GM12878 (cell line): Measurements from ENCODE around the gene NTMT2. TPM values are rescaled to one million over a fixed set of nuclear protein-coding genes. Genes with fewer than 3 reads are reported as not detected.

Experiments used
- ATAC-seq: fragments of 200-7000 bp; cut with Tn5 transposase; 3 replicates; pipeline ENCODE4 v1.9.1; 2020; ENCODE audit warnings: mild to moderate bottlenecking, moderate library complexity
- Bru-seq: library from RNA; stranded (reverse); fragments of 400-500 nt; gene quantifications from one replicate; lab custom pipeline; 2021; lab: Mats Ljungman, UMichigan
- BruChase-seq, 2 experiments: library from RNA; stranded (reverse); fragments of 400-500 nt; gene quantifications; one replicate each; lab custom pipeline; 2021; lab: Mats Ljungman, UMichigan
- BruUV-seq: library from RNA; stranded (reverse); fragments of 400-500 nt; replicated peaks from 2 replicates; lab custom pipeline; 2021; lab: Mats Ljungman, UMichigan
- CTCF ChIA-PET: fragments of 300-600 bp; sonication (Branson Sonifier 250); formaldehyde crosslinking; extraction: SDS; loops from one replicate; lab custom pipeline; 2021; ENCODE audit warnings: inconsistent platforms; lab: Yijun Ruan, JAX
- POLR2A ChIA-PET: fragments of 350-600 bp; formaldehyde crosslinking; extraction: SDS; loops from one replicate; lab custom pipeline; 2021; ENCODE audit warnings: inconsistent platforms; lab: Charles Lee
- RAD21 ChIA-PET: fragments of 300-600 bp; sonication (Branson Sonifier 250); formaldehyde crosslinking; loops from one replicate; lab custom pipeline; 2023; ENCODE audit warnings: antibody characterized with exemption; ENCODE audit not compliant: unreplicated experiment; lab: Charles Lee
- SMC1A ChIA-PET: fragments of 300-600 bp; sonication (Branson Sonifier 250); formaldehyde crosslinking; loops from one replicate; lab custom pipeline; 2023; ENCODE audit not compliant: unreplicated experiment, uncharacterized antibody; lab: Charles Lee
- DNase-seq: peaks from one replicate; pipeline ENCODE4 v3.0.0-alpha.2; 2011; ENCODE audit warnings: low read depth, low spot score
- FAIRE-seq: peaks from 3 replicates; lab custom pipeline; 2011; peaks lifted over from hg19 to GRCh38; lab: Jason Lieb, UNC
- H2AFZ ChIP-seq: 2 replicates; pipeline ENCODE4 v1.6.0; 2011; ENCODE audit warnings: low read depth, low read length, control low read depth; ENCODE audit not compliant: control insufficient read depth
- H3K27ac ChIP-seq: 2 replicates; pipeline ENCODE4 v1.5.1; 2011; ENCODE audit warnings: control low read depth; ENCODE audit not compliant: control insufficient read depth, insufficient read depth
- H3K27me3 ChIP-seq, 2 experiments: replicated peaks in 1 of 2; 2 replicates each; pipeline versions ENCODE4 v1.6.0 to v1.6.1; 2011; ENCODE audit warnings: low read length in 1 of 2; ENCODE audit not compliant: control insufficient read depth in 2 of 2, insufficient read depth in 2 of 2
- H3K36me3 ChIP-seq, 2 experiments: 2 replicates each; pipeline ENCODE4 v1.5.1; 2011; ENCODE audit warnings: low read length in 1 of 2; ENCODE audit not compliant: control insufficient read depth in 2 of 2, insufficient read depth in 2 of 2
- H3K4me1 ChIP-seq: 2 replicates; pipeline ENCODE4 v1.6.1; 2011; ENCODE audit warnings: mild to moderate bottlenecking, low read length, moderate library complexity, mixed read lengths; ENCODE audit not compliant: control insufficient read depth, insufficient read depth
- H3K4me2 ChIP-seq: 2 replicates; pipeline ENCODE4 v1.6.0; 2011; ENCODE audit warnings: control low read depth; ENCODE audit not compliant: control insufficient read depth, insufficient read depth
- H3K4me3 ChIP-seq: fragments of 200-600 bp; sonication (generic); 2 replicates; pipeline ENCODE4 v1.5.1; 2016
- H3K79me2 ChIP-seq: 2 replicates; pipeline ENCODE4 v1.6.0; 2011; ENCODE audit warnings: low read length; ENCODE audit not compliant: control insufficient read depth, insufficient read depth
- H3K9ac ChIP-seq: 2 replicates; pipeline ENCODE4 v1.8.0; 2011; ENCODE audit warnings: low read length, control low read depth, mixed read lengths; ENCODE audit not compliant: control insufficient read depth, insufficient read depth
- H3K9me3 ChIP-seq: replicated peaks from 3 replicates; pipeline ENCODE4 v1.5.1; 2011; ENCODE audit warnings: mild to moderate bottlenecking, low read length; ENCODE audit not compliant: control insufficient read depth, insufficient read depth
- H4K20me1 ChIP-seq: 2 replicates; pipeline ENCODE4 v1.6.0; 2011; ENCODE audit not compliant: control insufficient read depth, insufficient read depth
- CBX3 ChIP-seq: fragments of 200-600 bp; sonication (generic); IDR thresholded peaks from 2 replicates; pipeline ENCODE4 v1.6.1; 2016; ENCODE audit warnings: low read depth, borderline replicate concordance
- CREB1 ChIP-seq: IDR thresholded peaks from 2 replicates; pipeline ENCODE4 v1.6.1; 2012; ENCODE audit warnings: low read depth, mild to moderate bottlenecking, inconsistent platforms
- GABPA ChIP-seq: IDR thresholded peaks from 2 replicates; pipeline ENCODE4 v1.6.1; 2014; ENCODE audit warnings: antibody characterized with exemption, low read depth, mild to moderate bottlenecking, inconsistent platforms
- HDAC2 ChIP-seq: fragments of 200-600 bp; sonication (generic); IDR thresholded peaks from 2 replicates; pipeline ENCODE4 v1.6.1; 2017
- JUNB ChIP-seq: IDR thresholded peaks from 2 replicates; pipeline ENCODE4 v1.6.1; 2016; ENCODE audit warnings: antibody characterized with exemption, mild to moderate bottlenecking
- KLF5 ChIP-seq: fragments of 450-650 bp; IDR thresholded peaks from 2 replicates; pipeline ENCODE4 v1.6.1; 2014; ENCODE audit warnings: mild to moderate bottlenecking; ENCODE audit not compliant: partially characterized antibody
- WGBS: methylation state at CpG from one replicate; pipeline ENCODE4 v1.1.6; 2016; ENCODE audit warnings: low lambda C conversion rate; ENCODE audit not compliant: insufficient replicate concordance, insufficient coverage; ENCODE audit errors: missing lambda C conversion rate; 5-methylcytosine and 5-hydroxymethylcytosine counted together
- in situ Hi-C: fragments of 300-500 bp; cut with MboI; formaldehyde crosslinking; loops from 9 replicates; pipeline ENCODE4 v1.14.3; 2018; ENCODE audit warnings: mixed read lengths
- intact Hi-C: fragments of 100-400 bp; cut with micrococcal nuclease; formaldehyde crosslinking; loops from one replicate; pipeline ENCODE4 v1.14.2; 2022; ENCODE audit not compliant: unreplicated experiment
- long read RNA-seq, 2 experiments: library from polyadenylated mRNA; unstranded; transcript quantifications; one replicate each; pipeline ENCODE4 v2.0.0, GENCODE V29; 2019 to 2020
- polyA minus RNA-seq, 3 experiments: library from RNA; depleted of rRNA, polyadenylated mRNA; stranded (reverse); fragments of >200 nt; gene quantifications; 2 replicates each; pipeline ENCODE4 v1.2.3, GENCODE V29; 2011
- polyA plus RNA-seq, 11 experiments: library from polyadenylated mRNA; depleted of rRNA in 4 of 11; unstranded in 6 of 11; stranded (reverse) in 5 of 11; fragments of >200 nt; fragmentation: Nextera tagmentation in 4 of 11; fragmentation: Illumina TruSeq in 1 of 11; extraction: Ambion mirVana in 4 of 11; extraction: Trizol in 1 of 11; gene quantifications; 1 replicate in 1 of 11; 2 replicates in 10 of 11; pipeline versions ENCODE4 v1.2.1 to v1.2.3, GENCODE V29; 2011 to 2016; ENCODE audit warnings: inconsistent platforms in 2 of 11, missing spikeins in 2 of 11, low read depth in 1 of 11
- total RNA-seq, 4 experiments: library from RNA; depleted of rRNA in 3 of 4; stranded (reverse); fragments of >200 nt in 3 of 4; fragmentation: Illumina TruSeq in 1 of 4; extraction: Trizol in 1 of 4; gene quantifications; 2 replicates each; pipeline versions ENCODE4 v1.2.1 to v1.2.3, GENCODE V29; 2013 to 2021
- TF ChIP-seq, protein P1 (sequence below): fragments of 450-650 bp; IDR thresholded peaks from 2 replicates; pipeline ENCODE4 v1.6.1; 2016; ENCODE audit warnings: mild to moderate bottlenecking
- TF ChIP-seq, protein P2 (sequence below): fragments of 450-650 bp; formaldehyde crosslinking; IDR thresholded peaks from 2 replicates; pipeline ENCODE4 v1.5.0; 2022; ENCODE audit warnings: mild to moderate bottlenecking, missing genetic modification characterization
- TF ChIP-seq, protein P3 (sequence below): fragments of 450-650 bp; IDR thresholded peaks from 2 replicates; pipeline ENCODE4 v1.6.1; 2017; ENCODE audit warnings: mild to moderate bottlenecking

The NTMT2 gene
- not detected in 2 replicates for total RNA-seq (2013; cell fraction: nucleolus; rRNA removed)
- total RNA-seq (2014; rRNA removed) (not detected in 2 replicates), total RNA-seq (2014; rRNA removed; fragmentation: Illumina TruSeq; extraction: Trizol) (not detected in 2 replicates), total RNA-seq (2021) (not detected in 2 replicates), polyA plus RNA-seq (2011; rRNA removed) (not detected in 2 replicates), polyA plus RNA-seq (2014; fragmentation: Illumina TruSeq; extraction: Trizol) (not detected in 2 replicates), polyA plus RNA-seq (2014; fragmentation: Nextera tagmentation; extraction: Ambion mirVana) (not detected), polyA plus RNA-seq (2014; rRNA removed) (not detected in 2 replicates), polyA plus RNA-seq (2016; fragmentation: Nextera tagmentation; extraction: Ambion mirVana) (not detected), polyA minus RNA-seq (2011; rRNA and poly(A)+ RNA removed) (not detected in 2 replicates), Bru-seq, nascent RNA (percentile 9 among the genes with signal in this experiment), BruChase-seq, experiment 1, labeled RNA remaining after a 6-hour chase (percentile 5 among the genes with signal in this experiment), BruChase-seq, experiment 2, labeled RNA remaining after a 2-hour chase (percentile 10 among the genes with signal in this experiment)
- polyA plus RNA-seq (2011; ENCODE audit: low read depth) = not detected
- polyA plus RNA-seq (2011; cell fraction: cytosol; rRNA removed) = not detected in 2 replicates
- not detected in 2 replicates for polyA plus RNA-seq (2011; cell fraction: nucleus; rRNA removed)
- not detected in 2 replicates for polyA plus RNA-seq (2012)
- polyA minus RNA-seq (2011; cell fraction: cytosol; rRNA and poly(A)+ RNA removed) = not detected in 2 replicates
- not detected in 2 replicates for polyA minus RNA-seq (2011; cell fraction: nucleus; rRNA and poly(A)+ RNA removed)
- long read RNA-seq, experiment 1 = 0 reads
- long read RNA-seq, experiment 2 = 0 reads

GRCh38 chr1:170145770-170146676 lies at the start of gene NTMT2:
Gene NTMT2, plus strand, starts transcription at chr1:170145959. Its CDS starts 149 bp downstream, at chr1:170146108.
- DNase-seq (no peak), ATAC-seq (peak; percentile 65), FAIRE-seq (no peak)
- intact Hi-C loops (no loop called here), in situ Hi-C loops (no loop called here)
- Histone ChIP-seq H4K20me1 (no peaks in the 10 kb centered on the region), H2AFZ (no peak within 1 kb of the TSS), H3K36me3 (no peaks in the 10 kb centered on the region), H3K9ac (no peak within 1 kb of the TSS), H3K4me3 (no peak within 1 kb of the TSS), H3K79me2 (no peaks in the 10 kb centered on the region), H3K4me1 (no peaks in the 10 kb centered on the region), H3K27me3 (no peaks in the 10 kb centered on the region), H3K27ac (no peak within 1 kb of the TSS), H3K9me3 (no peaks in the 10 kb centered on the region), H3K4me2 (no peak within 1 kb of the TSS)
- ChIA-PET CTCF (no interaction called here), SMC1A (interaction anchor here (1.0 to 2.6 kb wide), 8 partner anchors 11 to 75 kb away, joined by 3 to 9 read pairs (median 4); no protein-coding TSS in a partner anchor), RAD21 (interaction anchor here (1.0 to 2.6 kb wide), 4 partner anchors 9 to 72 kb away, joined by 3 to 10 read pairs (median 3); partner anchors contain the start of gene KIFAP3), POLR2A (interaction anchor here (1.1 to 1.6 kb wide), 3 partner anchors 19 to 75 kb away, joined by 3 to 5 read pairs (median 4); no protein-coding TSS in a partner anchor)
- BruUV-seq = no TSS peak
- 44% methylated on average over 8 of the region's 8 CpGs for WGBS
- TF ChIP-seq, protein P1, sequence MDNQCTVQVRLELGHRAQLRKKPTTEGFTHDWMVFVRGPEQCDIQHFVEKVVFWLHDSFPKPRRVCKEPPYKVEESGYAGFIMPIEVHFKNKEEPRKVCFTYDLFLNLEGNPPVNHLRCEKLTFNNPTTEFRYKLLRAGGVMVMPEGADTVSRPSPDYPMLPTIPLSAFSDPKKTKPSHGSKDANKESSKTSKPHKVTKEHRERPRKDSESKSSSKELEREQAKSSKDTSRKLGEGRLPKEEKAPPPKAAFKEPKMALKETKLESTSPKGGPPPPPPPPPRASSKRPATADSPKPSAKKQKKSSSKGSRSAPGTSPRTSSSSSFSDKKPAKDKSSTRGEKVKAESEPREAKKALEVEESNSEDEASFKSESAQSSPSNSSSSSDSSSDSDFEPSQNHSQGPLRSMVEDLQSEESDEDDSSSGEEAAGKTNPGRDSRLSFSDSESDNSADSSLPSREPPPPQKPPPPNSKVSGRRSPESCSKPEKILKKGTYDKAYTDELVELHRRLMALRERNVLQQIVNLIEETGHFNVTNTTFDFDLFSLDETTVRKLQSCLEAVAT = no peak
- TF ChIP-seq JUNB (peak; percentile 36; the same call in 1 of the 2 replicates), CBX3 (no peak), KLF5 (no peak), CREB1 (no peak), GABPA (no peak), HDAC2 (no peak)
- TF ChIP-seq, protein P2, sequence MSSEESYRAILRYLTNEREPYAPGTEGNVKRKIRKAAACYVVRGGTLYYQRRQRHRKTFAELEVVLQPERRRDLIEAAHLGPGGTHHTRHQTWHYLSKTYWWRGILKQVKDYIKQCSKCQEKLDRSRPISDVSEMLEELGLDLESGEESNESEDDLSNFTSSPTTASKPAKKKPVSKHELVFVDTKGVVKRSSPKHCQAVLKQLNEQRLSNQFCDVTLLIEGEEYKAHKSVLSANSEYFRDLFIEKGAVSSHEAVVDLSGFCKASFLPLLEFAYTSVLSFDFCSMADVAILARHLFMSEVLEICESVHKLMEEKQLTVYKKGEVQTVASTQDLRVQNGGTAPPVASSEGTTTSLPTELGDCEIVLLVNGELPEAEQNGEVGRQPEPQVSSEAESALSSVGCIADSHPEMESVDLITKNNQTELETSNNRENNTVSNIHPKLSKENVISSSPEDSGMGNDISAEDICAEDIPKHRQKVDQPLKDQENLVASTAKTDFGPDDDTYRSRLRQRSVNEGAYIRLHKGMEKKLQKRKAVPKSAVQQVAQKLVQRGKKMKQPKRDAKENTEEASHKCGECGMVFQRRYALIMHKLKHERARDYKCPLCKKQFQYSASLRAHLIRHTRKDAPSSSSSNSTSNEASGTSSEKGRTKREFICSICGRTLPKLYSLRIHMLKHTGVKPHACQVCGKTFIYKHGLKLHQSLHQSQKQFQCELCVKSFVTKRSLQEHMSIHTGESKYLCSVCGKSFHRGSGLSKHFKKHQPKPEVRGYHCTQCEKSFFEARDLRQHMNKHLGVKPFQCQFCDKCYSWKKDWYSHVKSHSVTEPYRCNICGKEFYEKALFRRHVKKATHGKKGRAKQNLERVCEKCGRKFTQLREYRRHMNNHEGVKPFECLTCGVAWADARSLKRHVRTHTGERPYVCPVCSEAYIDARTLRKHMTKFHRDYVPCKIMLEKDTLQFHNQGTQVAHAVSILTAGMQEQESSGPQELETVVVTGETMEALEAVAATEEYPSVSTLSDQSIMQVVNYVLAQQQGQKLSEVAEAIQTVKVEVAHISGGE (CRISPR knock-in tag) = no peak
- TF ChIP-seq, protein P3, sequence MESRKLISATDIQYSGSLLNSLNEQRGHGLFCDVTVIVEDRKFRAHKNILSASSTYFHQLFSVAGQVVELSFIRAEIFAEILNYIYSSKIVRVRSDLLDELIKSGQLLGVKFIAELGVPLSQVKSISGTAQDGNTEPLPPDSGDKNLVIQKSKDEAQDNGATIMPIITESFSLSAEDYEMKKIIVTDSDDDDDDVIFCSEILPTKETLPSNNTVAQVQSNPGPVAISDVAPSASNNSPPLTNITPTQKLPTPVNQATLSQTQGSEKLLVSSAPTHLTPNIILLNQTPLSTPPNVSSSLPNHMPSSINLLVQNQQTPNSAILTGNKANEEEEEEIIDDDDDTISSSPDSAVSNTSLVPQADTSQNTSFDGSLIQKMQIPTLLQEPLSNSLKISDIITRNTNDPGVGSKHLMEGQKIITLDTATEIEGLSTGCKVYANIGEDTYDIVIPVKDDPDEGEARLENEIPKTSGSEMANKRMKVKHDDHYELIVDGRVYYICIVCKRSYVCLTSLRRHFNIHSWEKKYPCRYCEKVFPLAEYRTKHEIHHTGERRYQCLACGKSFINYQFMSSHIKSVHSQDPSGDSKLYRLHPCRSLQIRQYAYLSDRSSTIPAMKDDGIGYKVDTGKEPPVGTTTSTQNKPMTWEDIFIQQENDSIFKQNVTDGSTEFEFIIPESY = no peak
